ENCODE measurements around the gene CELF2.
A peak's percentile ranks its signal among the peaks of the same experiment; 100 is the strongest.

Gene CELF2

DNA sequence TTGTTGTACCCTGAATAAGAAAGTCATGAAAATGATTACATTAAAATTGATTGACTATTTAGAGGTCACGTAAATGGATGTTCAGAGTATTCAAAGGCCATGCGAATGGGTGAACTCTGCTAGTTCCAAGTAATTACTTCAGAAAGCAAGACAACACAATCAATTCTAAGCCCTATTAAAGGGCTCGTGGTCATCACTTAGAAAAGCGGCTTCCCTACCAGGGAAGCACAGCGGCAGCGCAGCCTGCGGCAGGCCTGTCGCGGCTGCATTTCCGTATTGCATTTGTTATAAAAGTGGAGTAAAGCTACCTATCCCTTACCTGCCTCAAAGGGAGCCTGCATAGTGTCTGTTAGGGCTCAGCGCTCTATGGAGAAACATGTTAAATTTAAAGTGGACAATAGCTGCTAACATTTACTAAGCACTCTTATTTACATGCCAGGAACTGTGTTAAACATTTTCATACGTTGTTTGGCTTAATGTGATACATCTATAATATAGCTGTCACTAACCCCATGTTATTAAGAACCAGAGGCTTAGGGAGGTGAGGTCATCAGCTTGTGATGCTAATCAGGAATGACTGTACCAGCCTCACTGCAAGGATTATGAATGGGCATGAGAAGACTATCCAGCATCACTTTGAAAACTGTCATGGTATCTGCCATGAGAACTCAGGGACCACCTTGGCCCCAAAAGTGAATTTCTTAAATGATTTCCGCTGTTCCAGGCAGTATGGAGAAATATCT, 187.5 kb downstream of the CELF2 start:
- peak; percentile 35 for DNase-seq

DNA sequence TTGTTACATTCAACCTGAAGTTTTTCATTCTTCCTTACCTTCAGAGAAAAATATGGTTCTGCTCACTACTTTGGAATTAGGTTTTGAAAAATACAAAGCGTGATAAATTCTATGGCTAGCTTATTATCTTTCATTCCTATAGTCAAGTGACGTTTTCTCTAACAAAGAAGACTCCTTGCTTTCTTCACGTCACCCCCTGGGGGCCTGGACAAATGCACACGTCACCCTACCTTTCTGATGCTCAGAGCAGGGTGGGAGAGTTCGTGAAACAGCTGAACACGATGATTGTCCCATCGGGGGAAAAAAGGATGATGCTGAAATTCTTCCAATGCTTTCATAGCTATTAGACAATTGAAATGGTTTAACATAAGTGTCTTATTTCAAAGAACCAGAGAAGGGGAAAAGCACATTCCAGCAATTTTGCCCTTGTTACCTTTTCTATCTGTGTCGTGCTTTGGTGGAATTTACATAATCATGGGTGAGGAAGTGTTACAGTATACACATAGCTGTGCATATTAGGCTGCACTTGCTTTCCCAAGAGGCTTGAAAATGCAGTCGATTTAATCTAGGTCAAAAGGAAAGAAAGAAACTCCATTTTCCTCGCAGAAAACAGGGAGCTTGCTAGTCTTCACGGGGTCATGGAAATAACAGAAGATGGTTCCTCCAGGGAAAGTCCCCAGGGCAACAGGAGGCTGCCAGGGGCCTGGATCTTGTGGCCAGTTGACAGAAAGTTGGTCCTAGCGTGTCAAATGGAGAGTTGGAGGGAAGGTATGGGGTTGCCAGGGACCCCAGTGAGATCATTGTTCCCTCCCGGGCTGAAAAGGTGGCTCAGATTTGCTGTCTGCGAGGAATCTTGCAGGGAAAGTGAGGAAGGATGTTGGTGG, 189.2 kb downstream of the CELF2 start:
- DNase-seq: no peak

DNA sequence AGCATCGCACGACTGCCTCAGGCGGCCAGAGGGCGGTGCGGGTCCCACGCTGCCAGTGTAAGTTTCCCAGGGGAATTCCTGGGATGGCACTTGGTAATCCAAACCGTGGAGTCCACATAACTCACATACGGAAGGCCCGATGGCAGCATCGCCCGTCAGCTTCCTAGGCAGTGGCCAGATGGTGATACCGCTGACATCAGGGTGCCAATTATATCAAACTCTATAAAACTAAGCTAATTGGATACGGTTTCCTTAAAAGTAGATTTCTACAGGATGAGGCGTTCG, 189.8 kb downstream of the CELF2 start:
- no peak for DNase-seq

DNA sequence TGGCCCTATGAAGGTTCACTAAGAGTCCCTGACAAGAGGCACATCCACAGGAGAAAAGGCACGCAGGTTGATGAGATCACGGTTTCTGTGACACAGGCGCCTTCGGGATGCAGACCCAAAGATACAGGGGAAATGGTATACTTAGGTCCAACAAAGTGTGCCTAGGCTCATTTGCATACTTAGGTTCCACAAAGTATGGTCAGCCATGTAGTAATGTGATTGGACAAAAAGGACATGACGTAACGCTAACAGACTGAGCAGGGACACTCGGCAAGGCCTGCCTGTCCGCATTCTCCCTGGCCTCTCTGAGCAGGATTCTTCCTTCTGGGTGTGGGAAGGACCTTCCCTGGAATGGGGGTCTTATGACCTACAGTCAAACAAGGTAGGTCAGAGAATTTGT, 190.6 kb downstream of the CELF2 start:
- DNase-seq: no peak

DNA sequence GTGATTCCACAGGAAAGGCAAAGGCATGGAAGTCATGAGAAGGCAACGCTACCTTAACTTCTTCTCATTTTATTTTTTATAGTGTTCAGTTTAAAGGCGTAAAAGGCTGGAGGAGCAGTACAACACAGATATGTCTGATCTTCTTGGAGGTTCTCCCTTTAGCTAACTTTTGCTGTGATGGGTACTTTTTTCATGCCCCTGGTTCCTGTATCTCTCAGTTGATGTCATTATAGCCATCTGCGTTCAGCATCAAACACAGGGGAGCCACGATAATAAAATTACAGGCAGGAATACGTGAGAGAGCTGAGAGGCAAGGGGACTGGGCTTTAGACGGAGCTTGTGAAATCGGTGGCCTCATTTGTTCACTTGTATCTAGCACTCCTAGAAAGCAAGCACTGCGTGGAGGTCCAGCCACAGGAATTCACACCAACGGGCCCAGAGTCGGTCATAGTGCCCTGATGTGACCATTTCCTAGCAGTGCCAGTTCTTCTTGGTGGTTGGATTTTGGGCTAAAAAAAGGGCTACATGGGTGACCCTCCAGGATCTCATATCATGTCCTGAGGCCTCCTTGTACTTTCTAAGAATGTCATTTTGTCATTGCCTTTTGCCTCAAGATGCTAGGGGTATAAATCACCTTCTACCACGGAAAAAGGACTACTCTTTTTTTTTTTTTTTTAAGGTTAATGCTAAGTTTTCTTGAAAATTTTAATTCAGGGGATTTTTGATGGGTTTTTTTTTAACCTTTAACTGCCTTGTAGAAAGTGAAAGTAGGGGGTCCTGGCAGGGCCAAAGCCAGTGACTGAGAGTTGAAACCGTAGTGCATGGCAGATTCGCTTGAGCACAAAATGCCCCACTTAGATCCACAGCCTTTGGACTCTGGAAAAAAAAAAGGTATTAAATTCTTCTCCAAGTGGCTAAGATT, 191.5 kb downstream of the CELF2 start:
- DNase-seq: no peak

DNA sequence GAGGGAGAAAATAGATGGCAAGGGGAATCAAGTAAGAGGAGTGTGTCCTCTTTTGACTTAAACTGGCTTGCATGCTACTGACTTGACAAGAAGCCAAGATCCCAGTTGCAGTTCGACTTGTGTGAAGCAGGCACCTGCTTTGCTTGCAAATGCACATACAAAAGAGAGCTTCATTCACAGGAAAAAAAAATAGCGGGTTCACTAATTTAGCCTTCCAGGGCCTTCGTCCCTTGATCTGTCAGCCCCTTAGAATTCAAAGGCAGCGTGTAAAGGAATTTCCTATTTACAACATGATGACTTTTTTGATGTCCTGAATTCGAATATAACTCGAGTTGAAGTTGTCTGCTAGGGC, 192.1 kb downstream of the CELF2 start:
- no peak for DNase-seq

DNA sequence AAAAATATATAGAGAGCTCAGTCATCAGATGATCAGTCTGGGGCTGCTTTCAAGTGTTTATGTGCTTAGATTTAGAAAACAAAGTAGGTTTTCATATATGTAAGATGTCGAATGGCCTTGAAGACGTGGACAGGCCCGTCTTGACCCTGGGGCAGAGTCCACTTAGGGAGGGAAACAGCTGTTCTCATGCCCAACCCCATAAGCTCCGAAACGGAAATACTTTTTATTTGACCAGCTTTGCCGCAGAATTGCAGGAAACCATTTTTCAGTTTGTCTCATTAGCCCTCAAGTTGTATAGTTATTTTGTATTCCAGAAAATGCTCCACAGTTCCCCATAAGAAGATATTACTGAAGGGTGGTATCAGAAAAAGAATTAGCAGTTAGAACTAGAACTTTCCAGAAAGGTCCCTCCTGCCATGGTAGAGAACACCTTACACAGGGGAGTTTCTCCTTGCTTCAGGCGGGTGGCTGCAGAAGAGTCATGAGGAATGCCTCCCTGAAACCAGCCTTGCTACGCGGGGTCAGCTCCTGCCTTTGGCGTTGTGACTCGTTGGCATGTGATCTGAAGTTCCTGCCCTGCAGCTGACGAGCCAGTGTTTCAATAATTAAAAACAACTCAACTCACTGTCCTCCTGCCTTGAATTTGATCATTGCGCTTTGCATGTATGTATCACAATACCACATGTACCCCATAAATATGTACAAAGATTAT, 192.7 kb downstream of the CELF2 start:
- no peak for DNase-seq

DNA sequence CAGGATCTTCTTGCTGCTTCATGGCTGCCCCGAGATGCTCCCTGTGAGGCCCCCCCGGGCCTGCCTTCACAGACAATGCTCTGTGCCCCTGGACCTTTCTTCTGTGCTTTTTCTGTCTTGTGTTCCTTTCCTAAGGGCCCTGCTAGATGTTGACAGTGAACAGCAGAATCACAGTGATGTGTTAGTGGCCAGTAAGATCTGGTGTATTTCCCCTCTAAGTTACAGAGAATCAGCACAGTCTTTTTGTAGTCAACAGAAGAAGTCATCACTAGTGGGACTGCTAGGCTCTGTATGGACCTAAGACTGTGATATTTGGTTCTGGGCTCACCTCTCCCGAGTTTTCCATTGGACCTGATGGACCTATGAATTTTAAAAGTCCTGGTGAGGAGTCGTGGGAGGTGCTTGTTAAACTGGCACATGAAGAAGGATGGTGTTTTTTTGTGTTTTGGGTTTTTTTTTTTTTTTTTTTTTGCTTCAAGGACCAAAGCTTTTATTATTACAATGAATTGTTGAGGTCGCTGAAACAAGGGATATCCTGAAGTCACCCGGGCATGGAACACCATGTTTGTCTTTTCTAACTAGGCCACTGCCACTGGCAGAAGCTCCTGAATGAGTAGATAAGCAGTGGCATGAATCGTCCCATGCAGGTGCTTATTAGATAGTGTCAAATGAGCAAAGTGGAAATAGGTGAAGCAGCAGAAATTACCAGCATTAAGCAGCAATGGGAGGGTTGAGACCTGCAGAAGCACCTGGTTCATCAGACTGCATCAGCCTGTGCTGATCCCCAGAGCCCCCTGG, 194.8 kb downstream of the CELF2 start:
- no peak for DNase-seq

DNA sequence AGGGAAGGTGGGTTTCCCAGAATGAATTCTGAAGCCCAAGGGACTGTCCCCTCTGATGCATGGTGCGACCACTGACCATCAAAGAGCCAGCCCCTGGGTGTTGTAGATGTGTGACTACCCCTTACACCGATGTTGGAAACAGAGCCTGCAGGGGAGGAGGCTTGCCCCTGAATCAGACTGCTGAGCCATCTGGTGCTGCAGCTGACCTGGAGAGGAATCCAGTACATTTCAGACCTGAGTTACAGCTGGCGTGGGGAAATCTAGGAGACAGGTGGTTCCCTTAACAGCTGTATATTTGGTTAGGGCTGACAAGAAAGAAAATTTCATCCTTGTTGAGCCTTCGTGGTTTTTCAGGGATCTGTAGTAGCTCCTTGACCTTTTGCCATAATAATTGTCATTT, 195.5 kb downstream of the CELF2 start:
- DNase-seq: no peak

DNA sequence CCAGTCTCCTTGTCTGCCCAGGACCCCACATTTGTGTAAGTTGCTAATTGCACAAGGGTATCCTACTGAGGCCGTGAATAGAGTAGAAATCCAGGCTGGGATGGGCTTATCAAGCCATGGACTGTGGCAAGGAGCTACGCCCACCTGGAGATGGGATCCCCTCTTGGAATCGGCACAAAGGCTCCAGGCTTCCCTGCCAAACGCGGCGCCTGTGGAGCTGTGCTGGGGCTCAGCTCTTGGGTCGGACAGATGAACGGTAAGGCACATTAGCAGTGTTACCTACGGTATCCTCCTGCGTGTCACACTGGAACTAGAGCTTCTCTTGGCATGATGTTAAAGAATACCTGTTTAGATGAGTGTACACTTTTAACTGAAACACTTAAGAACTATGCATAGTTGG, 196.7 kb downstream of the CELF2 start:
- DNase-seq: no peak

DNA sequence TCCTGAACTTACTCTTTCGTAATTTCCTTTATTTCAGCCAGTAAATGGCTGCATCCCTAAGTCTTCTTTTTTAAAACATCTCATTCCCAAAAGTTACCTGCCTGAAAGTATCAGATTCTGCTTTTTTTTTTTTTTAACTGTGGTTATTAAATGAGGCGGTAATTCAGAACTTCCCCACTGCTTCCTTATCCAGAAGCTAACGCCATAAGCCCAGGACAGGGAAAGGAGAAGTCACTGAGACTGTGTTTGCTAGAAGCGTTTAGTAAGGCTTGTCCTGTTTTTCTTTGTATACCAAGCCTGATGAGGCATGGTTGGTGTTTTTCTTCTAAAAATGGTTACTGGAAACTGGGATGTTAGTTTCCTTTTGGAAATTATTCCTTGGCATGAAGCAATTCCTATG, 197.8 kb downstream of the CELF2 start:
- DNase-seq: no peak

DNA sequence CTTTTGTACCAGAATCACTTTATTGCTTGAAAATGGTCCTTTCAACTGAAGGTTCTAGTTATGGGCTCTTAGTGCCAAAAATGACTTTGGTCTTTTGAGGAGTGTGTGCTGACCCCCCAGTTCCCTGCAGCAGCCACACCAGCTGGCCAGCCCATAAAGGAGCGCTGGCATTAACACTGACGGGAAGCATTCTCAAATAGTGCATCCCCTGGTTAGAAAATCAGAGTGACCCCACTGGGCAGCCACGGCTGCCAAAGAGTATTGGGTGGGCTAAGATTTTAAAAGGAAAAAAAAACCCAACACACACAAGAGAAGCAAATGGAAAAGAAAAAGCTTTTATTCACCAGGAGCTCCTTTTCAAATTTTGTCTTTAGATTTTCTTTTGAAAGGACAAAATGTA, 199.8 kb downstream of the CELF2 start:
- no peak for DNase-seq

DNA sequence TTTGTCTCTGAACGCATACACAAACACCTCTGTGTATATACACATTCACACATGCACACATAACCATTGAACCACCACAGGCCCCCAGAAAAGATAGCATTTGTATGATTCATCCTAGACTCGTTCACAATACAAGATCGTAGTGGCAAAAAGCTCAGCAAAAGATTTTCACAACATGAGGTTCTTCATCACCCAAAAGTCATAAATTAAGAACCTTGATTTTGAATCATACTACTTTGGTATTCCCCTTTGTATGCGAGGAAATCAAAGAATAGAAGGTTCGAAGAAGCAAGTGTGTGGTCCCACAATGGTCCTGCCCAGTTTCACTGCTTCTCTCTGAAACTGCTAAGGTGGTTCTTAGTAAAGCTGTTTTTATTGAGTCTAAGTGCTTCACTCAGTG, 200.7 kb downstream of the CELF2 start:
- DNase-seq: no peak

DNA sequence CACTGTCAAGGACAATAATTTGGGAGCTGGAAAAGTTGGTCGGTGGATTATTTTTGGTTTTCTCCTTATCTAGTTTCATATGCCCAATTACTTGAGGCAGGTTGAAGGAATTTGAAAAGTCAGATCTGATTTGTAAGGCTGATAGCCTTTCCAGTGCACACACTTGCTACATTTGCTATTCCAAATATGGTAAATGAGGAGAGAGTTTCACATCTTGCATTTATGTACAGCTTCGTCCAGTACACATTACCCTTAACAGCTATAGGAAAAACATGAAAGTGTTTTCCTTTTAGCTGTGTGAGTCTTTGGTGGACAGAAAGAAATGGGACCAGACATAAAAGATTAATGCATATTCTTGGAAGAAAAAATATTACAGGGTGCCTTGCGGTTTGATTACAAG, 201.8 kb downstream of the CELF2 start:
- DNase-seq: no peak

DNA sequence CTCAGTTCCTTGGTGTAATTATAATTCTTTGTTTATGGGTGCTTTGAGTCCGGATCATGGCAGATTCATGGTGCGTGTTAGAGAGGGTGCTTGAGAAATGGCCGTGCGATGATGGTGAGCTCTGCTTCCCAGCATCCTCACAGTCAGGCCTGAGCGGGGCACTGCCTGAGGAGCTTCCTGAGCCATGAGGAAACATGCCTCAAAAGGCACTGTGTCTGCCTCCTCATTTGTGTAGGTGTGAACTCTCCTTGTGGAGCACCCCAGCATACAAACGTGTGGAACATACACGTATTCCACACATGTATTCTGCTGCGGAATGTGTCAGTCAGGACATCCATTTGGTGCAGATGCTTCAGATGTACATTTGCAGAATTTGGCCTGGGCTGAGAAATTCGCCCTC, 205.4 kb downstream of the CELF2 start:
- no peak for DNase-seq

DNA sequence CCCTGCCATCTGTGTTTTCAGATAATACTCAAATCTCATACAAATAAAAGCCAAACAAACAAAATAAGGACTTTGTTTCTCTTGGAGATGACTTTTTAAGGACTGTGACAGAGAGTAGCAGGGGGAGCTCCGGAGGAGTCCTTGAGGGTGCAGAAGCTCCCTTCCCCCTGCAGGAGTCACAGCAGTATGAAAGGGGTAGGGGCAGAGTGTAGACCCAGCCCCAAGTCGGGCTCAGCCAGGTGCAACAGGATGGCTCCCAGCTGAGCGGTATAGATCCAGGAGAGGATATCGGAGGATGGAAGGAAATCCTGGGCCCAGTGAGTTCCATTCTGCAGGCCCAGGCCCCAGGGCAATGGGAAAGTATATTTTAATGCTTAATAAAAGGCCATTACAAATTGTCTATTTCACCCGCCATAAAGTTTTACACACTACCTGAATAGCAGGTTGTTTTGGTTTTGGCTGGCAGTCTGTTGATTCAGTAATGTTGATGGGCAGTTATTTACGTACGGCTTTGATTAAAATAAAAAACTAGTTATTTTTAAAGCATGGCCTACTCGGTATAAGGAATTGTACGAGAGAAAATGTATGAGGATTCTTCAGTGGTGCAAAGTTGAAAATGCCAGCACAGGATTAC, 206.0 kb downstream of the CELF2 start:
- DNase-seq: no peak

DNA sequence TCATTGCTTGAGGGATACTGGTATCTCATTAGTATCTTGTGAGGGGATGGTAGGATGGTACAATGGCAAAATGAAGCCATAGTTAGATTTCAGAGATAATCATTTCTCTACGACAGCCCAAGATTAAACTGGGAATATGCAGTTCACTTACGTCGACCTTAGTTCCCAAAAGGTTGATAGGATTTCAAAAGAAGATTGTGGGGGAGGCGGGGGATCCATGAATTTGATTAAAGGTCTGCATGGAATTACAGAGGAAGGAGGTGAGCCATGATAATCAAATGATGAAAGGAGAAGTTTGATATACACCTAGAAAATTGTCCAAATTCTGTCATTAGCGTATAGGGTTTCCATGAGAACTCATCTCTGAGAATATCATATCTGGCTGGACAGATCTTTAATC, 206.6 kb downstream of the CELF2 start:
- DNase-seq: no peak

DNA sequence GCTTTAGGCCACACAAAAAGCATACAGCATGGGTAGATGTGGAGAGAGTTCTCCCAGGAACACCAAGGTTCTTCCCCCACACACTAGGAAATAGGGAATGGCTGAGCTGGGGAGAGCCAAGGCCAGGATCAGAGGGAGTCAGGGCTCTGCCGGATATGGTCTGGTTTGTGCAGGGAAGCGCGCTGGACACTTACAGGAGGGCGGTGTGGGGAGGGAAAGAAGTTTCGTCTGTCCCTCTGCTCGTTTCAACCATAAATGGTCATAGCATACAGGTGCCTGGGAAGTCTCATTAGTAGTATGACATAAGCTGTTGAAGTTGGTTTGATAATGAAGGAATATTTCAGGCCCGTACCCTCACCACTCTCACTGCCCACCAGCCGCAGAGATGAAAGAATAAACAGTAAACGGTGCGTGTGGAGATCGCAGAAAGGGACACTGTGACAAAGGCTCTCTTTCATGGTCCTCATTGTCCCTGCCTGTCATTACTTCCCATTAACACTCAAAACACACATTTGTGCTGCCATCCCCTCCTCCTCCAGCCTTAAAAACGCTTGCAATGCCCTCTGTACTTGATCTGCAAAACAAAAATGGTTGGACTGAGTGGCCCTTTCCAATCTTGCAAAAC, 207.2 kb downstream of the CELF2 start:
- DNase-seq: no peak

DNA sequence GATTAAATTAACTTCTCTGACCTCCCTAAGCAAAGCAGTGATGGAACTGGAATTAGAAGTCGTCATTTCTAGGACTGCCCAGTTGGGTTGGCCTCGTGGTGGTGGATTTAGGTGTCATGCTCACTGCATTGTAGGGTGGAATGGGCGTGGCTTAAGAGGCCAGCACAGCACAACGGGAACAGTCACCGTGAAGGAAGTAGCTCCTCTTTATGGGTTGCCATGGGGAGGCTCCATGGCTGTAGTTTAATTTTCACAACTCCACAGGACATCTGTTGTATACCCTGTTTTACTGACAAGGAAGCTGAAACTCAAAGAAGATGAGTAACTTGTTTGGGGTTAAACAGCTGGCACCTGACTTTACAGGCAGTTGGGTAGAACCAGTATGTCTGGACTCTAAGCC, 208.3 kb downstream of the CELF2 start:
- no peak for DNase-seq

DNA sequence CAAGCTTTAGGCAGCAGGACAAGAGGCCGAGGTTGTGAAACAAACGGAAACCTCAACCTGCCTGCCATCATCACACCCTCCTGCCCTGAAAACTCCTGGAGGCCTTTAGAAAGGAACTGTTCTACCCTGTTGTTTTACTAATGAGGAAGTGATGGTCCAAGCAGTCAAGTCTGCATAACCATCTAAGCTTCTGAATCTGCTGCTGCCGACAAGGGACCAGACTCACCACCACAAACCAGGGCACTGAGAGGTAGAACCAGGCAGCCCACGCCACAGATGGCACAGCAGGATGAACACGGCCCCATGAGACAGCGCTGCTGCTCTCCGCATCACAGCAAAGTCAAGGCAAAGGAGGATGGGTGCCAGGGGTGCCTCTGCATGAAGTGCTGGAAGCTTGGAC, 209.4 kb downstream of the CELF2 start:
- no peak for DNase-seq

DNA sequence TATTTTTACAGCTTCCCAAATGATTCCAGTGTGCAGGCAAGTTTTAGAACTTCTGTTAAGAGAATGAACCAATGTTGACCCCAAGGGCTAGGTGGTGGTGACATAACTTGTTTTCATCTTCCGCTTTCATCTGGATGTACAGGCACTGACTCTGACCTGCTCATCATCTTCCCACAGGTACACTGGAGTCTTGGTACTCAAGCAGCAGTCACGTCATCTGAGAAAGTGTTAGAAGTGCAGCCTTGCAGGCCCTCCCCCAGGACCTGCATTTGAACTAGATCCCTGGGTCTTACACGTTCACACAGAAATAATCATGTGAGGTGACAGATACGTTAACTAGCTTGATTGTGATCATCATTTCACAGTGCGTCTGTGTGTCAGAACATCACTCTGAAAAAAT, 212.2 kb downstream of the CELF2 start:
- no peak for DNase-seq
